A673 (cell line): ENCODE data around the gene ZNF385B. TPM values are rescaled to one million over a fixed set of nuclear protein-coding genes. Genes with fewer than 3 reads are reported as not detected.

Experiments used
- BruUV-seq: library from RNA; stranded (reverse); fragments of 400-500 nt; replicated peaks from 2 replicates; lab custom pipeline; 2021; lab: Mats Ljungman, UMichigan
- CTCF ChIA-PET: fragments of 300-600 bp; sonication (Branson Sonifier 250); formaldehyde crosslinking; loops from one replicate; lab custom pipeline; 2022; ENCODE audit warnings: antibody characterized with exemption; lab: Charles Lee
- POLR2A ChIA-PET: fragments of 300-600 bp; sonication (Branson Sonifier 250); formaldehyde crosslinking; loops from one replicate; lab custom pipeline; 2022; ENCODE audit warnings: antibody characterized with exemption; ENCODE audit not compliant: low non-redundant PET; lab: Charles Lee
- DNase-seq: peaks from one replicate; pipeline ENCODE4 v3.0.0-alpha.2; 2015; ENCODE audit warnings: low spot score
- H3K27ac ChIP-seq: fragments of 200-600 bp; sonication (generic); 2 replicates; pipeline ENCODE4 v1.5.1; 2016; ENCODE audit warnings: mixed run types, low read depth, mild to moderate bottlenecking, mixed read lengths, antibody characterized with exemption, low read length; ENCODE audit not compliant: poor library complexity, severe bottlenecking
- H3K27me3 ChIP-seq: fragments of 200-600 bp; sonication (generic); replicated peaks from 2 replicates; pipeline ENCODE4 v1.6.1; 2017; ENCODE audit warnings: mixed run types, low read depth, mild to moderate bottlenecking, mixed read lengths, antibody characterized with exemption, low read length; ENCODE audit not compliant: insufficient read depth, poor library complexity
- H3K36me3 ChIP-seq: fragments of 200-600 bp; sonication (generic); 2 replicates; pipeline ENCODE4 v1.6.1; 2016; ENCODE audit warnings: mixed run types, mild to moderate bottlenecking, mixed read lengths, antibody characterized with exemption, low read length; ENCODE audit not compliant: insufficient read depth, poor library complexity, severe bottlenecking
- H3K4me1 ChIP-seq: fragments of 200-600 bp; sonication (generic); 2 replicates; pipeline ENCODE4 v1.6.1; 2017; ENCODE audit warnings: mixed run types, mild to moderate bottlenecking, mixed read lengths, antibody characterized with exemption, low read length; ENCODE audit not compliant: insufficient read depth, poor library complexity, severe bottlenecking
- H3K4me3 ChIP-seq: fragments of 200-600 bp; sonication (generic); 2 replicates; pipeline ENCODE4 v1.5.1; 2016; ENCODE audit warnings: low read depth, mixed run types, mild to moderate bottlenecking, mixed read lengths, low read length; ENCODE audit not compliant: poor library complexity, severe bottlenecking
- H3K9me3 ChIP-seq: fragments of 200-600 bp; sonication (generic); 2 replicates; pipeline ENCODE4 v1.6.1; 2016; ENCODE audit warnings: mixed run types, low read depth, mild to moderate bottlenecking, mixed read lengths, antibody characterized with exemption, low read length; ENCODE audit not compliant: poor library complexity, severe bottlenecking
- EZH2 ChIP-seq: fragments of 200-600 bp; sonication (generic); IDR thresholded peaks from 2 replicates; pipeline ENCODE4 v1.6.1; 2017; ENCODE audit warnings: borderline replicate concordance, low read depth, mild to moderate bottlenecking, mixed read lengths, antibody characterized with exemption, low read length; ENCODE audit not compliant: poor library complexity, severe bottlenecking
- intact Hi-C: fragments of 100-400 bp; cut with micrococcal nuclease; formaldehyde crosslinking; loops from one replicate; pipeline ENCODE4 v1.10.0; 2022; ENCODE audit not compliant: unreplicated experiment
- total RNA-seq: library from RNA; stranded (reverse); gene quantifications from 2 replicates; pipeline ENCODE4 v1.2.3, GENCODE V29; 2021
- TF ChIP-seq, protein P1 (sequence below): fragments of 300-800, 200-600 bp; sonication (generic); conservative IDR thresholded peaks from 2 replicates; pipeline ENCODE4 v1.5.1; 2017; ENCODE audit warnings: low read depth, mild to moderate bottlenecking, antibody characterized with exemption, low read length, moderate library complexity, mixed read lengths

Gene ZNF385B
- total RNA-seq, 1 experiment from 2014 or later: not detected

- no peaks in the 10 kb centered on the region for H3K36me3 ChIP-seq
- CTCF ChIA-PET: no interaction called here
- no peak overlapping the region for H3K27ac ChIP-seq
- no peak overlapping the region for H3K4me3 ChIP-seq
- POLR2A ChIA-PET: no interaction called here
- intact Hi-C loops: no loop called here
- TF ChIP-seq EZH2: no peak
- no peaks in the 10 kb centered on the region for H3K27me3 ChIP-seq
- BruUV-seq: no TSS peak
- H3K9me3 ChIP-seq: no peaks in the 10 kb centered on the region
- no peaks in the 10 kb centered on the region for H3K4me1 ChIP-seq
- no peak for DNase-seq
Observed at GRCh38 chr2:179511105-179511789, 350.2 kb downstream of the ZNF385B start.

- no peaks in the 10 kb centered on the region for H3K36me3 ChIP-seq
- CTCF ChIA-PET: no interaction called here
- TF ChIP-seq, protein P1, sequence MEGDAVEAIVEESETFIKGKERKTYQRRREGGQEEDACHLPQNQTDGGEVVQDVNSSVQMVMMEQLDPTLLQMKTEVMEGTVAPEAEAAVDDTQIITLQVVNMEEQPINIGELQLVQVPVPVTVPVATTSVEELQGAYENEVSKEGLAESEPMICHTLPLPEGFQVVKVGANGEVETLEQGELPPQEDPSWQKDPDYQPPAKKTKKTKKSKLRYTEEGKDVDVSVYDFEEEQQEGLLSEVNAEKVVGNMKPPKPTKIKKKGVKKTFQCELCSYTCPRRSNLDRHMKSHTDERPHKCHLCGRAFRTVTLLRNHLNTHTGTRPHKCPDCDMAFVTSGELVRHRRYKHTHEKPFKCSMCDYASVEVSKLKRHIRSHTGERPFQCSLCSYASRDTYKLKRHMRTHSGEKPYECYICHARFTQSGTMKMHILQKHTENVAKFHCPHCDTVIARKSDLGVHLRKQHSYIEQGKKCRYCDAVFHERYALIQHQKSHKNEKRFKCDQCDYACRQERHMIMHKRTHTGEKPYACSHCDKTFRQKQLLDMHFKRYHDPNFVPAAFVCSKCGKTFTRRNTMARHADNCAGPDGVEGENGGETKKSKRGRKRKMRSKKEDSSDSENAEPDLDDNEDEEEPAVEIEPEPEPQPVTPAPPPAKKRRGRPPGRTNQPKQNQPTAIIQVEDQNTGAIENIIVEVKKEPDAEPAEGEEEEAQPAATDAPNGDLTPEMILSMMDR: no peak
- no peak for TF ChIP-seq EZH2
- no peaks in the 10 kb centered on the region for H3K9me3 ChIP-seq
- POLR2A ChIA-PET: no interaction called here
- BruUV-seq: no TSS peak
- no peaks in the 10 kb centered on the region for H3K27me3 ChIP-seq
- no peak overlapping the region for H3K4me3 ChIP-seq
- DNase-seq: no peak
- intact Hi-C loops: no loop called here
- no peaks in the 10 kb centered on the region for H3K4me1 ChIP-seq
- no peak overlapping the region for H3K27ac ChIP-seq
Observed at GRCh38 chr2:179495315-179495714, 366.1 kb downstream of the ZNF385B start.

DNA sequence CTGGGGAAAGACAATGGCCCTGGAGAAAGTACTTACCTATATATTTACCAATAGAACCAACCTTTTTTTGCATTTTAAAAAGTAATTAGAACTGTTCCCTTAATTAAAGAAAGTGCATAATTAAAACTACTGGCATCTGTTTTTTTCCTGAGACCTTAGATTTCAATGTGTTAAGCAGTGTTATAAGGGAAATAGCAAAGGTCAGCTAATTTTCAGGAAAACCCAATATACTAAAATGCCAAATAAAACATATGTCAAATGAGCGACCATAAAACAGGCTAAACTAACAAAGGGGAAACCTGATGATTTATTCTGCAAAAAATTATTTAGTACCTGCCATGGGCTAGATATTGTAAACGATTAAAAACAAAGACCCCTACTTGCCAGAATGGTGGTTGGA lies 372.8 kb downstream of the ZNF385B start:
- intact Hi-C loops: no loop called here
- no peak for DNase-seq
- CTCF ChIA-PET: no interaction called here
- BruUV-seq: no TSS peak
- POLR2A ChIA-PET: no interaction called here
- Histone ChIP-seq H3K27ac (no peak overlapping the region), H3K27me3 (no peaks in the 10 kb centered on the region), H3K36me3 (no peaks in the 10 kb centered on the region), H3K9me3 (no peaks in the 10 kb centered on the region), H3K4me3 (no peak overlapping the region), H3K4me1 (no peaks in the 10 kb centered on the region)
- no peak for TF ChIP-seq EZH2
- TF ChIP-seq, protein P1: no peak
